Renal cortex interstitium (tissue), 11 donors: Measurements from ENCODE around the gene CFAP74. TPM values are rescaled to one million over a fixed set of nuclear protein-coding genes. Genes with fewer than 3 reads are reported as not detected.
"Not testable (repeated sequence)": the region's sequence is repeated elsewhere in the genome, so short reads cannot be mapped to it uniquely, and the experiment has no call there.

ENCODE experiments used
- DNase-seq, 11 donors: peaks; one replicate each; pipeline ENCODE4 v3.0.0-alpha.2; 2013; ENCODE audit warnings: low read depth in 9 of 11, low spot score in 4 of 11; ENCODE audit errors: extremely low read depth in 1 of 11
- polyA plus RNA-seq, 3 donors: library from polyadenylated mRNA; unstranded; fragments of 120-200 nt; gene quantifications; one replicate each; pipeline ENCODE4 v1.2.1, GENCODE V29; 2013; ENCODE audit not compliant: insufficient read length in 3 of 3

Gene CFAP74
- polyA plus RNA-seq, 3 donors = 0.52 to 1.2 (median 0.96) TPM

DNA sequence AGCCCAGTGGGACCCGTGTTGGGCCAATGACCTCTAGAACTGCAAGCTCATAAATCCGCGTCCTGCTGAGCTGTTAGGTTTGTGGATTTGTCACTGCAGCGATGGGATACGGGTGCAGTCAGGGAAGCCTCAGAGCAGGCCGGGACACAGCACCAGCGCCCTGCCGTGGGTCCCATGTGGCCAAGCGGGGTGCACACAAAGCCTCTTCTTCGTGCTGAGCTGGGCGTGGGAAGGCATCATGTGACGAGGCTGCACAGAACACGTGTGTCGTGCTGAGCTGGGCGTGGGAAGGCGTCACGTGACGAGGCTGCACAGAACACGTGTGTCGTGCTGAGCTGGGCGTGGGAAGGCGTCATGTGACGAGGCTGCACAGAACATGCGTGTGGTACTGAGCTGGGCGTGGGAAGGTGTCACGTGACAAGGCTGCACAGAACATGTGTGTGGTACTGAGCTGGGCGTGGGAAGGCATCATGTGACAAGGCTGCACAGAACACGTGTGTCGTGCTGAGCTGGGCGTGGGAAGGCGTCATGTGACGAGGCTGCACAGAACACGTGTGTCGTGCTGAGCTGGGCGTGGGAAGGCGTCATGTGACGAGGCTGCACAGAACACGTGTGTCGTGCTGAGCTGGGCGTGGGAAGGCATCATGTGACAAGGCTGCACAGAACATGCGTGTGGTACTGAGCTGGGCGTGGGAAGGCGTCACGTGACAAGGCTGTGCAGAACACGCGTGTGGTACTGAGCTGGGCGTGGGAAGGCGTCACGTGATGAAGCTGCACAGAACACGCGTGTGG, 24.7 kb downstream of the CFAP74 start:
- DNase-seq = not testable (repeated sequence)

DNA sequence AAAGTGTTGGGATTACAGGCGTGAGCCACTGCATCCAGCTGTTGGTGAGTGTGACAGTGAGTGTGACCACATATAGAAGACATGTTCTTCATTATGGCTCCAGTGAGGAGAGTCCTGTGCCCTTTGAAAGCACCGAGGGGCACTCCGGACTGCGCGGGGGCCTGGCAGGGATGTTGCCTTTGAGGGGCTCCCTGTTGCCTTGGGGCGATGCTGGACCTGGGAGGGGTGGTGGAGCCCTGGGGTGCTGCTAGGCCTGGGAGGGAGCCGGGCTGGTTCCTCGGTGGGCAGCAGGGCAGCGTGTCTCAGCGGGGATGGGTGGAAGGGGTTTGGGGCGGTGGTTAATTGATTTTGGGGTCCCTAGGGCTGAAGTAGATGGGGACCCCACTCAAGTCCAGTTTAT, 25.5 kb downstream of the CFAP74 start:
- DNase-seq = no peak

- no peak for DNase-seq
Observed at GRCh38 chr1:1976031-1976430, 27.6 kb downstream of the CFAP74 start.

GRCh38 chr1:1975535-1975934, 28.1 kb downstream of the CFAP74 start:
- no peak for DNase-seq

DNA sequence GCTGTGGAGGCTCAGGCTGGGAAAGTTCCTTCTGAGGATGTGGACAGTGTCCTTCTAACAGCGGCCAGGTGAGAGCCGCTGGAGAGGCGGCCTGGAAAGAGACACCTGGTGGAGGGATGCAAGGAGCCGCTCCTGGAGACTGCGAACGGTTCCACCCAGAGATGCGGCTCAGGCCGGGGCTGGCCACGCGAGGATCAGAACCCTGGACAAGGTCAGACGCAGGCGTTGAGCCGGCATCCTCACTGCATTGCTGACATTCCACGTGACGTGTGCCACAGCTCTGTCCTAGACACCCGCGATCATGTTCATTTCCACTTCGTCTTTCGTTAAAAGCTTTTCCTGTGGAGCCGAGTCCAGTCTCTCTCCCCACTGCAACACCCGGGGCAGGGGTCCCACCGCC, 28.8 kb downstream of the CFAP74 start:
- DNase-seq = no peak

DNA sequence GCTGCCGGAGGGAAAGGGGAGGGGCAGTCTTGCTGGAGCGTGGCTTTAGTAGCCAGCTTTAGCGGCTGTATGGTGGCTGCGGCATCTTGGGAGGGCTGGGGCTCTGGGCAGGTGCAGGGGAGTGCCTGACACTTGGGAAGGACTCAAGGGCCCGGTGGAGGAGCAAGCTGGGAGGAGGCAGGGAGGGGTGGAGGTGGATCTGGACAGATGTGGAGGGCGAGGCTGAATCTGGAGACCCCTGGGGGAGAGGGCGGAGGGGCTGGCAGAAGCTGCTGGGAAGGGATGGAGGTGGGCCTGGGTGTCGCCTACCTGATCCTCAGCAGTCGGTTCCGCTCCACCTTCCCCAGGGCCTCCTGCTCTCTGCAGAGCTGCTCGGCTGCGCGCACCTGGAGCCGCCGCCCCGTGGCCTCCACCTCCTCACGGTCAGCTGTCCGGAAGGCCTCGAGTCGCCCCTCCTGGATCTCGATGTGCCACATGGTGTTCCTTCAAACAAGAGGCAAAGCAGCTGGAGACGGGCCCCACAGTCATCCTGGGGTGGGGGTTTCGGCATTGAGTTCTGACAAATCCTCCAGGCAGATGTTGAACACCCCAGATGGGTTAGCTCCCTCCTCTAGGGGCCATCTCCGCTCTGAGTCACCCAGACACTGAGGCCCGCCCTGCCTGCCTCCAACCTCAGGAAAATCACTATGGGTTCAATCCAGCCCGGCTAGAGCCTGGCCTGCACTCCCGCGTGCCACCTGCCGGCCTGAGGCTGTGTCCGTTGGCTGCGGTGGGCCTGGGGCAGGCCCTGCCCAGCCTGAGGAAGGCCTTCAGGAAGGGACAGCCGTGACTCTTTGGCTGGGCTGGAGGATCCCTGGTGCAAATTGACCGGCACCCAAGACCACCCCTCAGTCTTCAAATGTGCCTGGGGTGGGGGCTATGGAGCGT, 29.6 kb downstream of the CFAP74 start:
- DNase-seq = no peak

- DNase-seq = no peak
Observed at GRCh38 chr1:1972976-1973715, 30.4 kb downstream of the CFAP74 start.

DNA sequence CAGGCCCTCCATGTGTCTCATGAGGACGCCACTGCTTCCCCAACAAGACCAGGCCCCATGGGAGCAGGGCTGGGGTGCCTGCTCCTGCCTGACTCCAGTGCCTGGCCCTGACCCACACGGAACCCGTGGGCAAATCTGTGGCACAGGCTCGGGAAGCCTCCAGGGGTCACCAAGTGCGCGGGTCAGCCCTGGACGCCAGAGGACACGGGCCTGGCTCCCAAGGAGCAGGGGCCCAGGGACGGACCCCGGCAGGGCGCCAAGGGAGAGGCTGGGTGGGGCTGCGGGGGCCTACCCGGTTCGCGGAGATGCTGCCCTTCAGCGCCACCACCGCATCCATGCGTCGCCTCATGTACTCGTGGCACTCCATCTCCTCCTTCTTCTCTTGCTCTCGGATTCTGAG, 31.9 kb downstream of the CFAP74 start:
- no peak for DNase-seq

DNA sequence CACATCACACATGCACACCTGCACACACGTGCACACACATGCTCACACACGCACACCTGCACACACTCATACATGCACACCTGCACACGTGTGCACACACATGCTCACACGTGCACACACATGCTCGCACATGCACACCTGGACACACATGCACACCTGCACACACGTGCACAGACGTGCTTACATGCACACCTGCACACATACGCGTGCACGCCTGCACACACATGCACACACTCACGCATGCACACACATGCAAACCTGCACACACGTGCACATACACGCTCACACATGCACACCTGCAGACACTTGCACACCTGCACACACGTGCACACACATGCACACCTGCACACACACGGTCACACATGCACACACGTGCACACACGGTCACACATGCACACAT, 32.6 kb downstream of the CFAP74 start:
- DNase-seq = no peak

DNA sequence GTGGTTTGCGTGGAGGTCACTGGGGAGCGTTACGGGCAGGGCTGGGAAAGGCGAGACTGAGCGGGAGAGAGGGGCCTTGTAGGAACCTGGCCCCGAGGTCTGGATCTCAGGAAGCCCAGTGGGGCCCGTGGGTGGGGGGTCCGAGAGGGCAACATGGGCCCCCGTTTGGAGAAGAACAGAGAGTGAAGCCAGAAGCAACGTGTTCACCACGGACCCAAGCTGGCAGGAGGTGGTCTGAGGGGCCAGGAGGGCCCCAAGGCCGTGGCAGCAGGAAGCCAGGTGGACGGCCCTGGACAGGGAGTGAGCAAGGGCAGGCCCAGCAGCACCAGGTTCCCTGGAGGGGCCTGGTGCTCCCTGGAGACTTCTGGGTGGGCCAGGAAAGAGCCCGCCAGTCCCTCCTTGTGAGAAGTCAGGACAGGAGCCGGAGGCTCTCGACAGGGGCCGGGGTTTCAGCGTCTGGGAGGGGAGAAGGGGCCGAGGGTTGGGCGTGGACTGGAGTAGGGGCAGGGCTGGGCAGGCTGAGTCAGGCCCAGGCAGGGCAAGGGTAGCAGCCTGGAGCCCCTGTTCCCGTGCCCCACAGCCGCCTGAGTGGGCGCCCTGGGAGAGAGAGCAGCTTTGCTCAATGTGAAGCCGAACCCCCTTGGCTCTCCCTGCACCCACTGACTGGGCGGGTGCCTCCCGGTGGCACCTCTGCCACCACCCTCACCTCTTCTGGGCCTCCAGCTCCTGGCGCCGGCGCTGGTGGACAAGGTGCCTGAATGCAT, 33.5 kb downstream of the CFAP74 start:
- no peak for DNase-seq

- no peak for DNase-seq
Observed at GRCh38 chr1:1969505-1969900, 34.1 kb downstream of the CFAP74 start.

GRCh38 chr1:1968767-1969504, 34.6 kb downstream of the CFAP74 start:
- no peak for DNase-seq

GRCh38 chr1:1967879-1968278, 35.7 kb downstream of the CFAP74 start:
- DNase-seq = no peak

DNA sequence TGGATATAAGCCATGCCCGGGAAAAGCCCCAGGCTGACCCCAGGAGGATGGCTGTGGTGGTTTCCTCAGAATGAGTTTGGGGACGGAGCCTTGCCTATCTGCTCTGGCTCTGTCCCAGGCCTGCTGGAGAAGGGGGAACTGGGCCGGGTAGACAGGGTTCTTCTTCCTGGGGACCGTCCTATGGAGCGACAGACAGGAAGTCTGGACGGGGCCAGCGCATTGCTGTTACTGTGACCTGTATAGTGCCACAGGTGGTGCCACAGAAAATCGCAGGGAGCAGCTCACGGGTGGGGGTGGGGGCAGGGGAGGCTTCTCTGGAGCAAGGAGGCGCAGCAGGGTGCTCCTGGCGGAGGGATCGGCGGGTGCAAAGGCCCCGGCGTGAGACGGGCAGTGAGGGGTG, 36.4 kb downstream of the CFAP74 start:
- DNase-seq = no peak

- no peak for DNase-seq
Observed at GRCh38 chr1:1966071-1966740, 37.4 kb downstream of the CFAP74 start.

GRCh38 chr1:1965546-1965945, 38.0 kb downstream of the CFAP74 start:
- DNase-seq = no peak

- DNase-seq = no peak
Observed at GRCh38 chr1:1964811-1965210, 38.8 kb downstream of the CFAP74 start.

- no peak for DNase-seq
Observed at GRCh38 chr1:1963570-1963969, 40.0 kb downstream of the CFAP74 start.
